H1 (cell line): ENCODE measurements around the gene C1QL3. TPM values are rescaled to one million over a fixed set of nuclear protein-coding genes. Genes with fewer than 3 reads are reported as not detected.

ENCODE experiments used
- CTCF ChIA-PET: fragments of 300-600 bp; sonication (Branson Sonifier 250); formaldehyde crosslinking; loops from one replicate; lab custom pipeline; 2021; ENCODE audit not compliant: partially characterized antibody; lab: Charles Lee
- POLR2A ChIA-PET: fragments of 300-600 bp; sonication (Branson Sonifier 250); formaldehyde crosslinking; loops from one replicate; lab custom pipeline; 2021; ENCODE audit warnings: inconsistent platforms; ENCODE audit not compliant: partially characterized antibody; lab: Charles Lee
- DNase-seq, 2 experiments: peaks; one replicate each; pipeline versions ENCODE4 v3.0.0 to v3.0.0-alpha.2; 2010 to 2022; ENCODE audit warnings: low spot score in 2 of 2, low read depth in 1 of 2, mixed read lengths in 1 of 2
- FAIRE-seq: peaks from 2 replicates; lab custom pipeline; 2011; peaks lifted over from hg19 to GRCh38; lab: Jason Lieb, UNC
- H2AFZ ChIP-seq: 2 replicates; pipeline ENCODE4 v1.8.1; 2012; ENCODE audit warnings: low read length, inconsistent platforms
- H2AK5ac ChIP-seq: 2 replicates; pipeline ENCODE4 v1.6.1; 2013; ENCODE audit warnings: low read depth, low read length
- H2BK120ac ChIP-seq: replicated peaks from 2 replicates; pipeline ENCODE3; 2013; ENCODE audit warnings: low read depth, low read length, inconsistent platforms
- H2BK12ac ChIP-seq: 2 replicates; pipeline ENCODE4 v1.6.1; 2013; ENCODE audit warnings: low read depth, low read length
- H2BK15ac ChIP-seq: 2 replicates; pipeline ENCODE4 v1.6.1; 2013; ENCODE audit warnings: low read length
- H2BK20ac ChIP-seq: 2 replicates; pipeline ENCODE4 v1.6.1; 2013; ENCODE audit warnings: low read length
- H2BK5ac ChIP-seq: 2 replicates; pipeline ENCODE4 v1.6.1; 2013; ENCODE audit warnings: low read depth, low read length
- H3K14ac ChIP-seq: 2 replicates; pipeline ENCODE4 v1.6.1; 2013; ENCODE audit warnings: inconsistent platforms; ENCODE audit not compliant: insufficient read length
- H3K18ac ChIP-seq: 2 replicates; pipeline ENCODE4 v1.6.1; 2013; ENCODE audit warnings: low read length; ENCODE audit errors: extremely low read depth
- H3K23ac ChIP-seq: 2 replicates; pipeline ENCODE4 v1.6.1; 2013; ENCODE audit warnings: inconsistent platforms; ENCODE audit not compliant: insufficient read length
- H3K23me2 ChIP-seq: 2 replicates; pipeline ENCODE4 v1.6.1; 2013; ENCODE audit warnings: low read depth, low read length
- H3K27ac ChIP-seq: 2 replicates; pipeline ENCODE4 v1.6.1; 2011; ENCODE audit warnings: low read depth, low read length, inconsistent platforms
- H3K27me3 ChIP-seq, 4 experiments: replicated peaks in 1 of 4; 1 replicate in 1 of 4; 2 replicates in 3 of 4; pipeline versions ENCODE4 v1.6.1 to v1.8.1; 2011 to 2013; ENCODE audit warnings: low read length in 3 of 4, mild to moderate bottlenecking in 3 of 4, inconsistent platforms in 2 of 4, mixed read lengths in 2 of 4, moderate library complexity in 1 of 4; ENCODE audit not compliant: control insufficient read depth in 3 of 4, insufficient read depth in 3 of 4; ENCODE audit errors: extremely low read depth in 1 of 4
- H3K36me3 ChIP-seq, 4 experiments: 2 replicates each; pipeline versions ENCODE4 v1.6.1 to v1.8.1; 2011 to 2013; ENCODE audit warnings: mild to moderate bottlenecking in 4 of 4, low read length in 3 of 4, moderate library complexity in 2 of 4, control low read depth in 1 of 4, inconsistent platforms in 1 of 4; ENCODE audit not compliant: insufficient read depth in 4 of 4, control insufficient read depth in 2 of 4
- H3K4ac ChIP-seq: replicated peaks from 2 replicates; pipeline ENCODE3; 2013; ENCODE audit warnings: low read length, low read depth, mixed read lengths, inconsistent platforms; ENCODE audit not compliant: insufficient read length
- H3K4me1 ChIP-seq, 4 experiments: replicated peaks in 1 of 4; 1 replicate in 1 of 4; 2 replicates in 3 of 4; pipeline versions ENCODE4 v1.6.1 to v1.8.1; 2011 to 2013; ENCODE audit warnings: low read length in 3 of 4, inconsistent platforms in 2 of 4, mixed read lengths in 1 of 4; ENCODE audit not compliant: insufficient read depth in 4 of 4, control insufficient read depth in 3 of 4
- H3K4me2 ChIP-seq, 2 experiments: 2 replicates each; pipeline versions ENCODE4 v1.6.1 to v1.8.1; 2011 to 2013; ENCODE audit warnings: low read depth in 2 of 2, low read length in 2 of 2, control low read depth in 1 of 2, inconsistent platforms in 1 of 2, mild to moderate bottlenecking in 1 of 2; ENCODE audit not compliant: insufficient read depth in 1 of 2
- H3K4me3 ChIP-seq, 4 experiments: fragments of 200-600, 300-600 bp in 1 of 4; sonication (generic), shearing (Covaris generic), sonication (Bioruptor Twin) in 1 of 4; 2 replicates each; pipeline versions ENCODE4 v1.5.1 to v1.8.1; 2011 to 2016; ENCODE audit warnings: low read length in 4 of 4, low read depth in 3 of 4, control low read depth in 2 of 4, inconsistent platforms in 2 of 4, mild to moderate bottlenecking in 2 of 4, mixed read lengths in 1 of 4, moderate library complexity in 1 of 4; ENCODE audit not compliant: insufficient read depth in 2 of 4; ENCODE audit errors: extremely low read depth in 1 of 4
- H3K56ac ChIP-seq: replicated peaks from 2 replicates; pipeline ENCODE3; 2013; ENCODE audit warnings: low read depth, mild to moderate bottlenecking, mixed read lengths, low read length, inconsistent platforms; ENCODE audit not compliant: insufficient read length
- H3K79me1 ChIP-seq: 2 replicates; pipeline ENCODE4 v1.6.1; 2013; ENCODE audit warnings: low read depth, low read length, control low read depth
- H3K79me2 ChIP-seq, 2 experiments: 2 replicates each; pipeline versions ENCODE4 v1.6.1 to v1.8.1; 2012 to 2013; ENCODE audit warnings: low read length in 2 of 2, mild to moderate bottlenecking in 2 of 2, inconsistent platforms in 1 of 2; ENCODE audit not compliant: insufficient read depth in 2 of 2, control insufficient read depth in 1 of 2
- H3K9ac ChIP-seq, 4 experiments: replicated peaks in 1 of 4; 1 replicate in 1 of 4; 2 replicates in 3 of 4; pipeline versions ENCODE4 v1.6.1 to v1.8.1; 2011 to 2013; ENCODE audit warnings: low read depth in 3 of 4, low read length in 3 of 4, control low read depth in 2 of 4, mild to moderate bottlenecking in 2 of 4, moderate library complexity in 2 of 4, inconsistent platforms in 1 of 4; ENCODE audit errors: extremely low read depth in 1 of 4
- H3K9me3 ChIP-seq, 2 experiments: 2 replicates each; pipeline versions ENCODE4 v1.6.1 to v1.8.1; 2012 to 2013; ENCODE audit warnings: mild to moderate bottlenecking in 2 of 2, moderate library complexity in 2 of 2, control low read depth in 1 of 2, inconsistent platforms in 1 of 2, low read depth in 1 of 2, low read length in 1 of 2, mixed read lengths in 1 of 2; ENCODE audit not compliant: insufficient read depth in 2 of 2
- H4K20me1 ChIP-seq, 2 experiments: replicated peaks in 1 of 2; 2 replicates each; pipeline versions ENCODE3 to v1.8.1; 2011 to 2013; ENCODE audit warnings: inconsistent platforms in 2 of 2, low read length in 2 of 2, mild to moderate bottlenecking in 1 of 2; ENCODE audit not compliant: insufficient read depth in 2 of 2, control insufficient read depth in 1 of 2
- H4K5ac ChIP-seq: 2 replicates; pipeline ENCODE4 v1.6.1; 2013; ENCODE audit warnings: low read length, low read depth, mixed read lengths, inconsistent platforms; ENCODE audit not compliant: insufficient read length
- H4K8ac ChIP-seq: 2 replicates; pipeline ENCODE4 v1.8.0; 2013; ENCODE audit warnings: mild to moderate bottlenecking, moderate library complexity, low read length, inconsistent platforms; ENCODE audit not compliant: insufficient read depth; ENCODE audit errors: extremely low read depth
- H4K91ac ChIP-seq: replicated peaks from 2 replicates; pipeline ENCODE3; 2013; ENCODE audit warnings: low read length, mixed read lengths, inconsistent platforms; ENCODE audit not compliant: insufficient read length
- CTCF ChIP-seq, 3 experiments: IDR thresholded peaks; 1 replicate in 2 of 3; 2 replicates in 1 of 3; pipeline versions ENCODE4 v1.5.1 to v1.6.1; 2011; ENCODE audit warnings: low read length in 3 of 3, mild to moderate bottlenecking in 3 of 3, inconsistent platforms in 2 of 3, low read depth in 1 of 3, moderate library complexity in 1 of 3; ENCODE audit not compliant: insufficient read depth in 1 of 3; ENCODE audit errors: control extremely low read depth in 1 of 3
- EGR1 ChIP-seq: IDR thresholded peaks from 2 replicates; pipeline ENCODE4 v1.6.1; 2011; ENCODE audit warnings: low read depth, low read length, borderline replicate concordance
- FOSL1 ChIP-seq: IDR thresholded peaks from 2 replicates; pipeline ENCODE4 v1.6.1; 2011; ENCODE audit warnings: mild to moderate bottlenecking, low read depth, low read length, moderate library complexity; ENCODE audit not compliant: insufficient read depth
- HDAC2 ChIP-seq, 2 experiments: fragments of 300-600 bp in 1 of 2; sonication (generic) in 1 of 2; IDR thresholded peaks; 2 replicates each; pipeline ENCODE4 v1.6.1; 2011 to 2012; ENCODE audit warnings: low read depth in 2 of 2, low read length in 2 of 2, mild to moderate bottlenecking in 2 of 2, moderate library complexity in 2 of 2, borderline replicate concordance in 1 of 2, inconsistent platforms in 1 of 2
- NANOG ChIP-seq: IDR thresholded peaks from 2 replicates; pipeline ENCODE4 v1.6.1; 2011; ENCODE audit warnings: low read length, low read depth, mild to moderate bottlenecking, inconsistent platforms; ENCODE audit not compliant: insufficient read depth, poor library complexity, severe bottlenecking
- PHF8 ChIP-seq: fragments of 200-600 bp; sonication (generic); conservative IDR thresholded peaks from 2 replicates; pipeline ENCODE4 v1.7.1; 2012; ENCODE audit warnings: low read depth, mild to moderate bottlenecking, inconsistent platforms, low read length, moderate library complexity
- RNF2 ChIP-seq: fragments of 200-900, 300-1000 bp; sonication (generic); IDR thresholded peaks from 2 replicates; pipeline ENCODE4 v1.7.1; 2016; ENCODE audit warnings: borderline replicate concordance, low read depth, mild to moderate bottlenecking, antibody characterized with exemption, low read length; ENCODE audit not compliant: poor library complexity, severe bottlenecking; ENCODE audit errors: missing control alignments
- TEAD4 ChIP-seq: IDR thresholded peaks from 2 replicates; pipeline ENCODE4 v1.6.1; 2012; ENCODE audit warnings: low read depth, low read length, inconsistent platforms, mixed read lengths
- USF2 ChIP-seq: IDR thresholded peaks from 2 replicates; pipeline ENCODE4 v1.6.1; 2011; ENCODE audit warnings: low read length, improper control_type of control experiment
- WGBS, 2 experiments: shearing (Covaris generic) in 1 of 2; methylation state at CpG; one replicate each; pipeline versions ENCODE4 v1.1.6 to v1.1.7; 2013 to 2015; ENCODE audit warnings: low lambda C conversion rate in 2 of 2, mixed read lengths in 2 of 2, inconsistent platforms in 1 of 2, low coverage in 1 of 2, missing lambda C conversion rate in 1 of 2; ENCODE audit not compliant: insufficient replicate concordance in 2 of 2, insufficient coverage in 1 of 2, insufficient read length in 1 of 2; ENCODE audit errors: extremely low coverage in 1 of 2, missing lambda C conversion rate in 1 of 2; 5-methylcytosine and 5-hydroxymethylcytosine counted together
- polyA plus RNA-seq, 7 experiments: library from polyadenylated mRNA; depleted of rRNA in 3 of 7; stranded (reverse) in 5 of 7; unstranded in 2 of 7; fragments of >200 nt in 5 of 7; fragments of 200-250 nt in 2 of 7; gene quantifications; 1 replicate in 5 of 7; 2 replicates in 1 of 7; 4 replicates in 1 of 7; pipeline versions ENCODE4 v1.2.1 to v1.2.3, GENCODE V29; 2011 to 2013; ENCODE audit warnings: missing spikeins in 2 of 7, mixed read lengths in 2 of 7
- total RNA-seq: library from RNA; stranded (reverse); fragmentation: NEBNext Ultra II Directional; extraction: Animal tissue kit (Norgen Biotek cat#: 25700); gene quantifications from 2 replicates; pipeline ENCODE4 v1.2.1, GENCODE V29; 2021

The C1QL3 gene
- total and polyA plus RNA-seq, 2 of the 8 experiments (the other 6 are each of a cell fraction or from before 2014, with no cell fraction given), result 1.0 to 1.8 TPM

- Histone ChIP-seq H3K4me3 (no peak overlapping the region), H2AFZ (no peak overlapping the region), H3K18ac (no peak overlapping the region), H2BK120ac (no peak overlapping the region), H3K9ac (no peak overlapping the region), H3K79me2 (no peaks in the 10 kb centered on the region), H3K23me2 (no peaks in the 10 kb centered on the region), H3K4me1 (no peaks in the 10 kb centered on the region), H3K4ac (no peak overlapping the region), H2BK12ac (no peak overlapping the region), H2BK5ac (no peak overlapping the region), H3K23ac (no peak overlapping the region), H3K27me3 (no peaks in the 10 kb centered on the region), H2BK15ac (no peak overlapping the region), H4K5ac (no peak overlapping the region), H3K56ac (no peak overlapping the region), H2AK5ac (no peak overlapping the region), H2BK20ac (no peak overlapping the region)
- DNase-seq (no peak), FAIRE-seq (no peak)
- ChIA-PET POLR2A (interaction anchor here (0.7 kb wide), 1 partner anchor 765 kb away, joined by 3 read pairs; no protein-coding TSS in a partner anchor), CTCF (interaction anchor here (1.0 kb wide), 1 partner anchor 9 kb away, joined by 4 read pairs; no protein-coding TSS in a partner anchor)
- 93% methylated on average over 1 of the region's 1 CpG; no CpG with 5 or more reads in 1 of the 2 experiments for WGBS, 2 experiments
- no peak for TF ChIP-seq USF2
- no peak for TF ChIP-seq EGR1
- TF ChIP-seq HDAC2 (IDR thresholded peaks at IDR 0.05; ENCODE audit: borderline replicate concordance in 1 of 2, low read depth in 2 of 2, low read length in 2 of 2), result no peak
- no peak for TF ChIP-seq PHF8
- no peak for TF ChIP-seq TEAD4
- TF ChIP-seq CTCF (IDR thresholded peaks at IDR 0.05; ENCODE audit: control extremely low read depth in 1 of 3, insufficient read depth in 1 of 3, low read depth in 1 of 3, low read length in 3 of 3), result no peak
- no peak for TF ChIP-seq RNF2
- TF ChIP-seq FOSL1, result no peak
- TF ChIP-seq NANOG, result no peak
- TF ChIP-seq, all 59 proteins: peak for 0
- H3K9me3 ChIP-seq, result no peaks in the 10 kb centered on the region
- H3K4me2 ChIP-seq, result no peak overlapping the region
- H3K14ac ChIP-seq, result no peak overlapping the region
- no peak overlapping the region for H4K8ac ChIP-seq
- no peaks in the 10 kb centered on the region for H3K79me1 ChIP-seq
- H4K91ac ChIP-seq, result no peak overlapping the region
- H3K36me3 ChIP-seq, result no peaks in the 10 kb centered on the region
- no peak overlapping the region for H3K27ac ChIP-seq
- no peaks in the 10 kb centered on the region for H4K20me1 ChIP-seq
Observed at GRCh38 chr10:16505161-16505560, 16.5 kb downstream of the C1QL3 start.
